Left renal pelvis (tissue), 4 donors: ENCODE measurements around the gene MINDY1. TPM values are rescaled to one million over a fixed set of nuclear protein-coding genes. Genes with fewer than 3 reads are reported as not detected.

Experiments
- DNase-seq, 4 donors: peaks; one replicate each; pipeline ENCODE4 v3.0.0-alpha.2; 2013; ENCODE audit warnings: low read depth in 4 of 4, low spot score in 3 of 4
- polyA plus RNA-seq, 4 donors: library from polyadenylated mRNA; unstranded; fragments of 120-200 nt; gene quantifications; one replicate each; pipeline ENCODE4 v1.2.1, GENCODE V29; 2013; ENCODE audit not compliant: insufficient read length in 4 of 4

Gene MINDY1
- polyA plus RNA-seq, 4 donors, result 35.7 to 54.4 (median 39.1) TPM

- DNase-seq, result no peak
These were observed 6.2 kb upstream of the MINDY1 start for GRCh38 chr1:151012684-151013471.

- no peak for DNase-seq
These were observed 4.6 kb upstream of the MINDY1 start for GRCh38 chr1:151011154-151011850.

GRCh38 chr1:151010346-151010726, 3.6 kb upstream of the MINDY1 start:
- DNase-seq, result no peak

DNA sequence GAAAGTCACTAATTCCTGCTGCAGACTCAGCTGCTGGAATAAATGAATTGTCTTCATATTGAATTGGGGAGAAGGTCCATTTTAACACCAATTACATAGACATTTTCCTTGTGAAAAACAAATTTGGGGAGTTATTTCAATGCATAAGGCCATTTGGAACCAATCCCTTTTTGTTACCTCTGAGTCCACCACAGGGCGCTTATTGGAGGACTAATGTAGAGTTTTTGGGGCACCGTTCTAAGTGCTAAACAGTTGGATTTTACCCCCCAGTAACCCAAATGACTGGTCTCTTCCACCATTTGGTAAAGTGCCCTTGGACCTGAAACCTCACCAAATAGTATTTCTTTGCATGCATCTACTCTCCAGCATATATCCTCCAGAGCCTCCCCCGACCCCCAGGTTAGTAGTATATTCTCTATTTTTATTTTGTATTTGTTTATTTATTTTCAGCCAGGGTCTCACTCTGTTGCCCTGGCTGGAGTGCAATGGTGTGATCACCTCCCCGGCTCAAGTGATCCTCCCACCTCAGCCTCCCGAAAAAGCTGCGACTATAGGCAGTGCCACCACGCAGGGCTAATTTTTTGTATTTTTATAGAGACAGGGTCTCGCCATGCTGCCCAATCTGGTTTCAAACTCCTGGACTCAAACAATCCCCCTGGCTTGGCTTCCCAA, 3.1 kb upstream of the MINDY1 start:
- no peak for DNase-seq

DNA sequence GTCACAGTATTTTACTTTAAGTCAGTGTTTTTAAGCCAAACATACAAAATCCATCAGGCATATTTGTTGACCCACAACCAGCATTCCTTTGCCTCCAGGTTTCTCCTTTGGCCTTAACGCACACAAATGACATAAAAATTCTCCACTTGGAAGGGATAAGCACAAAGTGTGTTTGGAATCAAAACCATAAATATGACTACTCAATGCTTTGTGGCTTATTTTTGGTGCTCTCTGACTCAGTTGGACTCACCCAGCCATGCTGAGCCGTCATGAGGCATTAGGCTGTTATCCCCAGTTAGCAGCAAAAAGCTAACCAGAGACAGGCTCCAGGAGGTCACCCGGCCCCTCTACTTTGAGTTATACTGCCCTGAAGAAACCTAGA, 2.5 kb upstream of the MINDY1 start:
- DNase-seq, result no peak

GRCh38 chr1:151008244-151009205, 1.8 kb upstream of the MINDY1 start, which contains the start of gene PRUNE1:
Gene PRUNE1 (plus strand): TSS chr1:151008449. CDS start chr1:151008633, 184 bp downstream.
- DNase-seq, result peak; percentile 92 to 95 (median 94)

GRCh38 chr1:151007853-151008243, 1.1 kb upstream of the MINDY1 start:
- DNase-seq, result no peak

DNA sequence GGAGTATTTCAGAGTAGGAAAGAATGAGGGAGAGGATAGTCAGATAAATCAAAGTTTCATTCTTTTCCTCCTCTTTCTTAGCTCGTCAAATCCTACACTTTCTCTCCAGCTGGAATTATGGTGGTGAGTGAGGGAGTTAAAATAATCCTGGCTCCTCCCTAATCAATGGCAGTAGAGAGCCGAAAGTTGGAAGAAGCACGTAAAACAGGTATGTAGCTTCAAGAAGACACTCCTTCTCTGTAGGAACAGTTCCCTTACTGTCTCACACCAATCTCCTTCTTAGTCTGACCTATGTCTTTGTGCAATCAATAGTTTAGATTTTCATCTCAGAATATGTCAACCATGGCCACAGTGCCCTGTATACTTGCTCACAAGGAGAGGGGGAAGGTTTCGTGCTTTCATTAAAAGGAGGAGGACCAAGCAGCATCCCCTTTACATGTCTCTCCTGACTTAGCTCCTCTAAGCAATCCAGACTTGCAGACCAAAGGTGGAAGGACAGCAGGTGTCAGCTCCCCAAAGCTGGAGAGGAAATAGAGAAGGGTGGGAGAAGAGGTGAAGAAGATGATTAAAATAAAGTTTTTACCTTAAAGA, 878 bp downstream of the MINDY1 start:
- DNase-seq, result no peak

- no peak for DNase-seq
These were observed 3.5 kb downstream of the MINDY1 start for GRCh38 chr1:151003180-151003579.

DNA sequence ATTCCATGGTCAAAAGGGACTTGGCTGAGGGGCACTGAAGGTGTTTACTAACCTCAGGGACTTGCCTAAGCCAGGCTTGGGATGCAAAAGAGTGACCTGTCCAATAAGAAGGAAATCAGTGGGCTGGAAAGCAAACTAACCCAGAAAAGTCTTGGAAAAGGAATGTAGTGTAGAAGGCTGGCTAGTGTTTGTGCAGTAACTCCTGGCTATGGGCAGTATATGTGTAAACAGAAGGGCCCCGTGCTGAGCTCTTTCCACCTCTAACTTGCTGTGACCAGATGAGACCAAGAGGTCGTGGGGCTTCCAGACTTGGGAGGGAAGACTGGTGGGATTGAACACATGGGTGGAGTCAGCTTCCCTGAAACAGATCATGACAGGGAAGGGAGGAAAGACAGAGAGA, 4.1 kb downstream of the MINDY1 start:
- no peak for DNase-seq

GRCh38 chr1:151002051-151002450, 4.7 kb downstream of the MINDY1 start:
- no peak for DNase-seq

- DNase-seq, result no peak
These were observed 5.1 kb downstream of the MINDY1 start for GRCh38 chr1:151001602-151002001.

DNA sequence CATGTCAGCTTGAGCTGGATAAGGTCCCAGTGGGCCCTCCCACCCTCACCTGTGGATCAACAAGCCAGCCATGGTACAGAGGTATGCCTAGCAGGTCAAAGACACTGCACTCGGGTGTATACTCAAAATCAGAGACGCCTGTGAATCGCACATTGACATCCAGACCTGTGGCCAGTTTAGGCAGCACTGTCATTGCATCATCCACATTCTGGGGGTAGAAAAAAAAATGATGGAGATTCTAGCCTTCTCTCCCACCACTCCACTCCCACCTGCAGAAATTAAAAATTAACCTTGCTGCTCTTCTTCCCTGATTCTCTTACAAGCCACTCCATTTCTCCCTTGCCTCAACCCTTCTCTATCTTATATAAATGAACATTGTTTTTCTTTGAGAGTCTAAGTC, 6.3 kb downstream of the MINDY1 start:
- no peak for DNase-seq

GRCh38 chr1:150999926-151000325, 6.8 kb downstream of the MINDY1 start:
- DNase-seq, result no peak

DNA sequence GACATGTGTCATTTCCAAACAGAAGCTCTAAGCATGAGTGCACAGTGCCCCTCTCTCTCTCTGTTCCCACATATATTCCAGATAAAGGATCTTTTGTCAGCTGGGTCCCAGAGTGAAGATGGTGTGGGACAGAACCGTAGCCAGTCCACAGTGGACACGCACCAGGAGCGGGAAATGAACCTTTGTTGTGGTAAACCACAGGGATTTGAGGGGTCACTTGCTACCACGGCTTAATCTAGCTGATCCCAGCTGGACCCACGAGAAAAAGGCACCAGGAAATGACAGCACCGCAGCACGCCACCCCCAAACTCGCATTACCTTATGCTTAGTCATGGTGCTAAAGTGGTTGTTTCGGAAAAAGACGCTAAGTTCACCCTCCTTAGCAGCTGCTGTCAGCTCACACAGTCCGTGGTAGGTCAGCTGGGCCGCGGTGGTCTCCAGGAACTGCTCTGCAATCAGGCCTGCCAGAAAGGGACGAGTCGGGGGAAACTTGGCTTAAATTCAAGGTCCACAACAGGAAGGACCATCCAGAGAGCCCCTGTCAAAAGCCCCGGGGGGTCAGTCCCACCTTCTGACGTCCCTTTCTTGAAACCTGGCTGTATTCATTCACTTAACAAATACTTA, 7.5 kb downstream of the MINDY1 start:
- no peak for DNase-seq

GRCh38 chr1:150997949-150998348, 8.8 kb downstream of the MINDY1 start:
- no peak for DNase-seq

DNA sequence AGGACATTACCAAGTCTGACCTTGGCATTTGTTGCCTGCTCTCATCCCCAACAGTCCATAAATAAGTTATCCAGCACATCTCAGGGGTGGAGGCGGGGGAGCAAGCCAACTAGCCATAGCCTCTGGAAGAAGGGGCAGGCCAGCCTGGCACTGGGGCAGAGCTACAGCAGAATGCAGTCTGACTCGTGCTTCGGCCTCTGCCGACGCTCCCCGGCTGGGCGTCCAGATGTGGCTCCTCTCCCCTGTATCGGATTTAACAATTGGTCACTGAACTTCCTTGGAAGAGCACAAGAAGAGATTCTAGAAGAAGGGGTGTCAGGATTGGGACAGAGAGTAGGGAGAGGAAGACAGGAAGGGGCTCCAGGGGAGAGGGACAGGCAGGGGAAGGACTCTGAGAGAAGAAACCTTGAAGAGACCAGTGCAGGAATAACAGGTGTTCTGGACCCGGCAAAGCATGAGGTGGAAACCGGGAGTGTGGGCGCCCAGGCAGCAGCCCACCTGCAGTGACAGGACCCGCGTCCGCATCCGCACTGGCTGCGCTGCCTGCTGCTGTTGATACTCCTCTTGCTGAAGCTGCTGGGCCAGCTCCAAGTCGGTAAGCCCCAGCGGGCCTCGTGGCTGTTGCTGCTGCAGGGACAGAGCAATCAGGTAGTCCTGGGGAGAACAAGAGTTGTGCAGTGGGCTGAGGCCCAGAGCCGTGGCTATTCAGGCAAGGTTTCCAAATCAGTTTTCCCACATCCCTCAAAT, 9.4 kb downstream of the MINDY1 start:
- DNase-seq, result no peak

- no peak for DNase-seq
These were observed 10.8 kb downstream of the MINDY1 start for GRCh38 chr1:150995896-150996295.

- no peak for DNase-seq
These were observed 11.2 kb downstream of the MINDY1 start for GRCh38 chr1:150995460-150995859.
